VCaP (cell line): ENCODE results near the gene DOP1A.

Experiments used
- H3K27ac ChIP-seq: fragments of 450-650 bp; 2 replicates; pipeline ENCODE4 v1.5.1; 2017
- CTCF ChIP-seq: fragments of 450-650 bp; conservative IDR thresholded peaks from 2 replicates; pipeline ENCODE4 v1.5.1; 2017; ENCODE audit warnings: mild to moderate bottlenecking, moderate library complexity

The DOP1A gene

DNA sequence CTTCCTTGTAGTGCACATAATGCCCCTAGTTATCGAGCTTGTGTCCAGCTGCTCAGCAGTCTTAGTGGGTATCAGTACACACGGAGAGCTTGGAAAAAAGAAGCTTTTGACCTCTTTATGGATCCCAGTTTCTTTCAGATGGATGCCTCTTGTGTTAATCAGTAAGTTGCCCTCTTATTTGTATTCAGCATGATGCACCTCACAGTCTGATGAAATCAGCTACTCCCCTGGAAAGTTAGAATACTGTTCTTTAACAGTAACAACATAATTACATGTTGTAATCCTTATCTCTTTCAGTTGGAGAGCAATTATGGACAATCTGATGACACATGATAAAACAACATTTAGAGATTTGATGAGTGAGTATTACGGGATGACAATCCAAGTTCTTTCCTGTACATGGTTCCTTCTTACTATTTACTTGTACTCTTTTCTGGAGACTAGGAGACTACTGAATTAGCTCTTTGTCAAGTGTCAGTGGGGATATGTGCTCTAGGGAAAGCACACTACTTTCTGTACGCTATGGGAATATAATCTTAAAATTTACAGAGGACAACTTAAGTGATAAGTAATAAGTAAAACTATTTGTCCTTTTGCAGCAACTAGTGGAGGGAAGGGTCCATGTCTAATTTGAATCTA lies 86.5 kb downstream of the DOP1A start:
- no peak overlapping the region for H3K27ac ChIP-seq
- TF ChIP-seq CTCF: no peak

DNA sequence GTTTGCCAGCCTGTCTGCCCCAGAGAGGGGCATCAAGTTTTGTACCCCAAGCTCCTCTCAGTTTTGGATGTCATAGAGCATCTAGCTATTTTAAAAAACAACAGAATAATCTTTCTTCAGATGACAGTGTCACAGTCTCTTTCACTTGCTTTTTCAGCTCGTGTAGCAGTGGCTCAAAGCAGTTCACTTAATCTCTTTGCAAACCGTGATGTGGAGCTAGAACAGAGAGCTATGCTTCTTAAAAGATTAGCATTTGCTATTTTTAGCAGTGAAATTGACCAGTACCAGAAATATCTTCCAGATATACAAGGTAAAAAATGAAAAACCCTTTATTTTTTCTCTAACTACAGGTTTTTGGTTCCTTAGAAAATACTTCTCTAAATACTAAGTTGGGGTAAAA lies 88.3 kb downstream of the DOP1A start:
- no peak for TF ChIP-seq CTCF
- H3K27ac ChIP-seq: no peak overlapping the region

DNA sequence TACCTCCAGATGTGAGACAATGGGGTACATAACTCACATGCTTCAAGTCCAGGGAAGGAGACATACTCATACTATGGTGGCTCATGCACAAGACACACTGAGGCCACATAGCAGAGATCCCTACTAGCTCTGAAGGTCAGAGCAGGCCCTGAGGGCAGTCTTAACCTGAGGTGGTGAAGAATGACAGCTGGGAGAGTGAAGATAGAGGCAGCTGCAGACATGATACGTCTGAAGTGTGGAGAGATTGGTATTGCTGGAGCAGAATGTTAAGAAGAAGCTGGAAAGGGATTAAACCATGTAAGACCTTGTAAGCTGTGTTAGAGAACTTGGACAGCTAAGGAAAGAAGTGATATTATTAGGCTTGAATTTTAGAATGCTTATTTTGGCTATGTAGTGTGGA lies 92.7 kb downstream of the DOP1A start:
- TF ChIP-seq CTCF: no peak
- H3K27ac ChIP-seq: no peak overlapping the region

DNA sequence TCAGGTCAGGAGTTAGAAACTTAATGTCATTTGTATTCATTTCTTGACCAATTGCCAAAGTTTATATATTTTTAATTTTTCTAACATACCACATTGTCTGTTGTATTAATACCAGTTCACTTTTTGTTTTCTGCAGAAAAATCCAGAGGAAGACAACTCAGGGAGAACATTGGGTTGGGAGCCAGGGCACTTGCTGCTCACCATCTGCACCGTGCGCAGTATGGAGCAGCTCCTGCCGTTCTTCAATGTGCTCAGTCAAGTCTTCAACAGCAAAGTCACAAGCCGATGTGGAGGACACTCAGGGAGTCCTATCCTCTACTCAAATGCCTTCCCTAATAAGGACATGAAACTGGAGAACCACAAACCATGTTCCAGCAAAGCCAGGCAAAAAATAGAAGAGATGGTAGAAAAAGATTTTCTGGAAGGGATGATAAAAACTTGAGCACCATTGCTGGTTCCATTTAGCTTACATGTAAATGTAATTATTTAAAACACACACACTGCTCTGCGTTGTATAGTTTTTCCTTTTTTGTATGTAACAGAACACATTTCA lies 100.3 kb downstream of the DOP1A start:
- no peak overlapping the region for H3K27ac ChIP-seq
- no peak for TF ChIP-seq CTCF

DNA sequence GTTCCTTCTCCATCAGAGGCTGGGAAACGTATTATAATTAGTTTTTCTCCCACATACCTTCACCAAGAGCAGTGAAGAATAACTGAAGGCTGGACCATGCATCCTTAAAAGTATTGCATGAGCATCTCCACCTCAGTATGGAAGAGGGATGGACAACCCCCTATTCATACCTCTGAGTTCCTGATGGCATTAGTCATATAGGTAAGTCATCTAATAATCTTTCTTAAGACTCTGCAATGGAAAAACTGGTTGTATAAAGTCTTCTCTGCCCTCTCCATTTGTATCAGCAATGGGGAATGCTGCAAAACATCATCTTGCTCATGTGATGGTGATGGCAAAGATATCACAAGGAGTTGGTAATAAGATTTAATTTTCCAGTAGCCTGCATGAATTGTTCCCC lies 101.1 kb downstream of the DOP1A start:
- no peak overlapping the region for H3K27ac ChIP-seq
- TF ChIP-seq CTCF: no peak

DNA sequence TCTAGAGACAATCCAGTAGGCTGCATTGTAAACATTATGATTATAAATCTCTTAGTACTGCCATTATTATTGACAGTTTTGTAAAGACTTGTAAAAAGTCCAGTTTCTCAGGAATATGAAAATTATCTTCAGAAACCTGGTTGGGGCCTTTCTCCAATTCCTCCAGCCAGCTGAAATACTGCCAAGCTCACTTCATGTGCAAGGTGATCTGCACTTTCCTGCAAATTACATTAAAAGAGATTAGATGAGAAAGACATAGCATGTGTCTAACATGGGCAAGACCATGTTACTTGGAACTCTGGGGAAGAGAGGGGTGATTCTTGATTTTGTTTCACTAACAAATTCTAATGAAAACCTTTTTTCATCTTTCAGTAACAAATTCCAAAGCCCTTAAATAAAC lies 101.6 kb downstream of the DOP1A start:
- no peak overlapping the region for H3K27ac ChIP-seq
- no peak for TF ChIP-seq CTCF

DNA sequence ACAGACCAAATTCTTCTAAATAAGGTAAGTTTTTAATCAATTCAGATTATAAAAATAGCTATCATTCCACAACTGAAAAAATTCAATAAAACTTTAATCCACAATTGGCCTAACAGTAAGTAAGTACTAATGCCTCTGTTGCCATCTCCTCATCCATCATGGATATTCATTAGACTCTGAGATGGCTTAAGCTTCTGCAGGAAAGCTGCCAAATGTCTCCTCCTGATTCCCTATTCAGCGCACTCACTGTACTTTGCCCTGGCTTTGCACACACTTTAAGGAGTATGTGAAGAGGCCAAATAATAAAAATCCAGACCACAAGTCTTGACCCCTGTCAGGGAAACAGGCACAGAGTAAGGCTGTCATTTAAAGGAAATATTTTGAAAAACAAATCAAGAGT lies 102.0 kb downstream of the DOP1A start:
- no peak overlapping the region for H3K27ac ChIP-seq
- no peak for TF ChIP-seq CTCF
